GM06990 (cell line): ENCODE measurements around the gene ADGRL3.

Experiments
- DNase-seq: peaks from one replicate; pipeline ENCODE4 v3.0.0-alpha.2; 2011; ENCODE audit not compliant: insufficient read length; ENCODE audit errors: extremely low read depth
- H3K27me3 ChIP-seq: replicated peaks from 2 replicates; pipeline ENCODE4 v1.6.0; 2011; ENCODE audit warnings: low read length; ENCODE audit not compliant: control insufficient read depth, insufficient read depth
- H3K36me3 ChIP-seq: 2 replicates; pipeline ENCODE4 v1.5.1; 2011; ENCODE audit warnings: low read length; ENCODE audit not compliant: control insufficient read depth, insufficient read depth
- H3K4me3 ChIP-seq: replicated peaks from 2 replicates; pipeline ENCODE4 v1.5.1; 2011; ENCODE audit warnings: low read depth, mild to moderate bottlenecking, control low read depth, low read length
- TF ChIP-seq, protein P1 (sequence below): IDR thresholded peaks from 2 replicates; pipeline ENCODE4 v1.5.1; 2011; ENCODE audit warnings: low read length, control low read depth, mild to moderate bottlenecking, inconsistent platforms; ENCODE audit not compliant: insufficient read depth, poor library complexity, severe bottlenecking

The ADGRL3 gene

DNA sequence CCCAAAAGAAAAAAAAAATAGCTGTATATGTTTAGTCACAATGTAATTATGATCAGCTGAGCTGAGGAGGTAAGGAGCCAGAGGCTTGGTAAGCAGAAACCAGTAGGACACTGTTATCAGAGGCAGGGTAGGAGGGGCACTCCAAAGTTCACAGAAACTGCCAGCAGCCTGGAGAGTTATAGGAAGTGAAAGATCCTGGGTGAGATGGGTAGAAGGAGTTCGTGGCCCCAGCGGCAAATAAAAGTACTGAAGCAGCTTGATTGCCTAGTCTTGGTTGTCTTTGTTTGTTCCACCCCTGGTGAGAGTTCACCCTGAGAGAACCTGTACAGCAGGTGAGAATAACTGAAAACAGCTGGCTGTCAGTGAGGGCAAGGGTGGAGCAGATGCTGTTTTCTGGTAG is 340.8 kb downstream of the ADGRL3 start:
- DNase-seq: no peak
- no peaks in the 10 kb centered on the region; the same call in 1 of the 2 replicates for H3K27me3 ChIP-seq
- TF ChIP-seq, protein P1, sequence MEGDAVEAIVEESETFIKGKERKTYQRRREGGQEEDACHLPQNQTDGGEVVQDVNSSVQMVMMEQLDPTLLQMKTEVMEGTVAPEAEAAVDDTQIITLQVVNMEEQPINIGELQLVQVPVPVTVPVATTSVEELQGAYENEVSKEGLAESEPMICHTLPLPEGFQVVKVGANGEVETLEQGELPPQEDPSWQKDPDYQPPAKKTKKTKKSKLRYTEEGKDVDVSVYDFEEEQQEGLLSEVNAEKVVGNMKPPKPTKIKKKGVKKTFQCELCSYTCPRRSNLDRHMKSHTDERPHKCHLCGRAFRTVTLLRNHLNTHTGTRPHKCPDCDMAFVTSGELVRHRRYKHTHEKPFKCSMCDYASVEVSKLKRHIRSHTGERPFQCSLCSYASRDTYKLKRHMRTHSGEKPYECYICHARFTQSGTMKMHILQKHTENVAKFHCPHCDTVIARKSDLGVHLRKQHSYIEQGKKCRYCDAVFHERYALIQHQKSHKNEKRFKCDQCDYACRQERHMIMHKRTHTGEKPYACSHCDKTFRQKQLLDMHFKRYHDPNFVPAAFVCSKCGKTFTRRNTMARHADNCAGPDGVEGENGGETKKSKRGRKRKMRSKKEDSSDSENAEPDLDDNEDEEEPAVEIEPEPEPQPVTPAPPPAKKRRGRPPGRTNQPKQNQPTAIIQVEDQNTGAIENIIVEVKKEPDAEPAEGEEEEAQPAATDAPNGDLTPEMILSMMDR: no peak
- no peak overlapping the region for H3K4me3 ChIP-seq
- no peaks in the 10 kb centered on the region for H3K36me3 ChIP-seq

- no peak for DNase-seq
- no peak overlapping the region for H3K4me3 ChIP-seq
Observed at GRCh38 chr4:61541459-61541858, 341.3 kb downstream of the ADGRL3 start.

GRCh38 chr4:61543976-61544375 is 343.9 kb downstream of the ADGRL3 start:
- no peaks in the 10 kb centered on the region for H3K36me3 ChIP-seq
- TF ChIP-seq, protein P1: no peak

More at GRCh38 chr4:61541459-61541858, 341.3 kb downstream of the ADGRL3 start:
- TF ChIP-seq, protein P1: no peak
- Histone ChIP-seq H3K36me3 (no peaks in the 10 kb centered on the region), H3K27me3 (no peaks in the 10 kb centered on the region; the same call in 1 of the 2 replicates)

DNA sequence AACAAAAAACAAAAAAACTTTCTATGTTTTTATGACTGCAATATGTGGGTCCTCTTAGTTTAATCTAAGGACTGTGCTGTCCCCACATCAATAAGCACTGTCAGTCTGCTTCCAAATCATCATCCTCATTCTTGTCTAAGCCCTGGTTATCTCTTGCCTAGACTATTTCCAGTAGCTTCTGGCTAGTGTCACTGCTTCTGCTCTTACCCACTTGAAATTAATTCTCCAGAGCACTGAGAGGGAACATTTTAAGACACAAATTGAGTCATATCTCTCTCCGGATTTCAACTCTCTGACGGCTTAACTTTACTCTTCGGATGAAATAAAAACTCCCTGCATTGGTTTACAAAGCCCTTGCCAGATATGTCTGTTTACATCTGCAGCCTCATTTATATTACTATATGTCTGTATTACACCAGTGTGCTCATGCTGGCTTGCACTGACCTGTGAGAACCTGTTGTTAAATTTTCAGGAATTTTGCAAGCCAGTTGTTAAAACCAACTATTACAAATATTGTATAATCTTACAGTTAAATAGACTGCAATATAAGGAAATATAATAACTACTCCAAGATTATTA is 345.9 kb downstream of the ADGRL3 start:
- TF ChIP-seq, protein P1: no peak
- DNase-seq: no peak
- H3K4me3 ChIP-seq: no peak overlapping the region

More at GRCh38 chr4:61543976-61544375, 343.9 kb downstream of the ADGRL3 start:
- H3K4me3 ChIP-seq: no peak overlapping the region
- H3K27me3 ChIP-seq: no peaks in the 10 kb centered on the region
- DNase-seq: no peak

DNA sequence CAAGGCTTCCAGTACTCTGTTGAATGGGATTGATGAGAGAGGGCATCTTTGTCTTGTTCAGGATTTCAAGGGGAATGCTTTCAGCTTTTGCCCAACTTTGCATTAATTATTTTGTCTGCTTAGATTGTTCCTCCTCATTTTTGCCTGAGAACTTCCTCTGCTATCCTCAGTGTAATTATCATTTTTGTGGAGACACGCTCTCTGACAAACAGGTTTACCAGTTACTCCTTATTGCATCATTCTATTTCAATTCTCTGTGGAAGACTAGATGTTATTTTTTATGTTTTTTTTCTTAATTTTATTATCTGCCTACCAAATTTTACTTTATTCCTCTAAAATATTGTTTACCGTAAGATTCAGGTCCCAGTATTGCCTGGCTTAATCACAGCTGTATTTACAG is 349.2 kb downstream of the ADGRL3 start:
- TF ChIP-seq, protein P1: no peak
- no peaks in the 10 kb centered on the region for H3K27me3 ChIP-seq
- H3K4me3 ChIP-seq: no peak overlapping the region
- DNase-seq: no peak
- no peaks in the 10 kb centered on the region for H3K36me3 ChIP-seq

More for the DNA sequence above, 345.9 kb downstream of the ADGRL3 start:
- H3K36me3 ChIP-seq: no peaks in the 10 kb centered on the region
- H3K27me3 ChIP-seq: no peaks in the 10 kb centered on the region
